IMR-90 (cell line): Measurements from ENCODE around the gene ZNF408.

Source experiments
- CTCF ChIP-seq: conservative IDR thresholded peaks from 2 replicates; pipeline ENCODE4 v1.5.1; 2012; ENCODE audit warnings: mild to moderate bottlenecking, low read depth, low read length, improper control_type of control experiment
- MXI1 ChIP-seq: IDR thresholded peaks from 2 replicates; pipeline ENCODE4 v1.6.1; 2012; ENCODE audit warnings: low read depth, mild to moderate bottlenecking, low read length, moderate library complexity, borderline replicate concordance
- POLR2A ChIP-seq: IDR thresholded peaks from 2 replicates; pipeline ENCODE4 v1.6.1; 2012; ENCODE audit warnings: mild to moderate bottlenecking, low read depth, low read length

GRCh38 chr11:46712874-46713576 is 12.2 kb downstream of the ZNF408 start:
- TF ChIP-seq MXI1 (no peak), CTCF (no peak), POLR2A (no peak)
